NCI-H345 treated with DMSO at 0.1 percent for 48 hours (cell line): Measurements from ENCODE around the gene EVA1C.
"Not testable (repeated sequence)": the region's sequence is repeated elsewhere in the genome, so short reads cannot be mapped to it uniquely, and the experiment has no call there.

Source experiments
- DNase-seq: peaks from one replicate; lab custom pipeline; 2025; ENCODE audit not compliant: unreplicated experiment; lab: John Stamatoyannopoulos, UW

The EVA1C gene

GRCh38 chr21:32389337-32390015, 23.0 kb upstream of the EVA1C start:
- no peak for DNase-seq

DNA sequence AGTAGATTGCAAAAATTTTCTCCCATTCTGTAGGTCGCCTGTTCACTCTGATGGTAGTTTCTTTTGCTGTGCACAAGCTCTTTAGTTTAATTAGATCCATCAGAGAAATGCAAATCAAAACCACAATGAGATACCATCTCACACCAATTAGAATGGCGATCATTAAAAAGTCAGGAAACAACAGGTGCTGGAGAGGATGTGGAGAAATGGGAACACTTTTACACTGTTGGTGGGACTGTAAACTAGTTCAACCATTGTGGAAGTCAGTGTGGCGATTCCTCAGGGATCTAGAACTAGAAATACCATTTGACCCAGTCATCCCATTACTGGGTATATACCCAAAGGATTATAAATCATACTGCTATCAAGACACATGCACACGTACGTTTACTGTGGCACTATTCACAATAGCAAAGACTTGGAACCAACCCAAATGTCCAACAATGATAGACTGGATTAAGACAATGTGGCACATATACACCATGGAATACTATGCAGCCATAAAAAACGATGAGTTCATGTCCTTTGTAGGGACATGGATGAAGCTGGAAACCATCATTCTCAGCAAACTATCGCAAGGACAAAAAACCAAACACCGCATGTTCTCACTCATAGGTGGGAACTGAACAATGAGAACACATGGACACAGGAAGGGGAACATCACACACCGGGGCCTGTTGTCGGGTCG, 21.8 kb upstream of the EVA1C start:
- not testable (repeated sequence) for DNase-seq

DNA sequence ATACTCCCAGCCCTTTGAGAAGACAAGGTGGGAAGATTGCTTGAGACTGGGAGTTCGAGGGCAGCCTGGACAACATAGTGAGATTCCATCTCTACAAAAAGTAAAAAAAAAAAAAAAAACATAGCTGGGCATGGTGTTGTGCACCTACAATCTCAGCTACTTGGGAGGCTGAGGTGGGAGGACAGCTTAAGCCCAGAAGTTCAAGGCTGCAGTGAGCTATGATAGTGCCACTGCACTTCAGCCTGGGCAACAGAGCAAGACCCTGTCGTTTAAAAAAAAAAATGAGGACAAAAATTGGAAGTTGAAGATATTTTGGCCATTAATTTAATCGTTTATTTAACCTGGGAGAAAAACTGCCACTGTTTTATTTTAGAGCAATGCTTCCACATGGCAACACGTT, 20.8 kb upstream of the EVA1C start:
- DNase-seq, result no peak

DNA sequence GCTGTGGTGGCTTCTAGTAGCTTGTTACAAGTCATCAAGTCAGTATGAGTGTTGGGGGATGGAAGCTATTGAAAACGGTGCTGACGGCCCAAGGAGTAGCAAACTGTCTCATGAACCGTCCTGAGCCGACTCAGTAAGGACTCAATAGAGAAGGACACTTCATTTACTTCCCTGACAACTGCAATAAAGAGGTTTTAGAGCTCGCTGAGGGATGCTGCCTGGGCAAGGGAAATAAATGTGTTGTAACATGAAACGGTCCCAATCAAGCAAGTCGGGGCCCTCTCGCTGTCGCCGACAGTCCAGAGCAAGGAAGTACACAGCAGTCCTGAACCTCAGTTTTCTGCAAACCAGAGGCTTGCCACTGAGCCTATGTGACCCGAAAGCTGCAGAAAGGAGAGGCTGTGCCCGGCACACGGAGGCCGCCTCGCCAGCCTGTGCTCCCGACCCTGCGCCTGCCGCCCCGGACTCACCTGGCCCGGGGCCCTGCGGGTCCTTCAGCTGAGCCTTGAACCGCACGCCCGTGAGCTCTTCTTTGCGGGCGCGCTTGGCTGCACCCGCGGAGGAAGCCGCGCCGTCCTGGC, 20.1 kb upstream of the EVA1C start:
- no peak for DNase-seq

DNA sequence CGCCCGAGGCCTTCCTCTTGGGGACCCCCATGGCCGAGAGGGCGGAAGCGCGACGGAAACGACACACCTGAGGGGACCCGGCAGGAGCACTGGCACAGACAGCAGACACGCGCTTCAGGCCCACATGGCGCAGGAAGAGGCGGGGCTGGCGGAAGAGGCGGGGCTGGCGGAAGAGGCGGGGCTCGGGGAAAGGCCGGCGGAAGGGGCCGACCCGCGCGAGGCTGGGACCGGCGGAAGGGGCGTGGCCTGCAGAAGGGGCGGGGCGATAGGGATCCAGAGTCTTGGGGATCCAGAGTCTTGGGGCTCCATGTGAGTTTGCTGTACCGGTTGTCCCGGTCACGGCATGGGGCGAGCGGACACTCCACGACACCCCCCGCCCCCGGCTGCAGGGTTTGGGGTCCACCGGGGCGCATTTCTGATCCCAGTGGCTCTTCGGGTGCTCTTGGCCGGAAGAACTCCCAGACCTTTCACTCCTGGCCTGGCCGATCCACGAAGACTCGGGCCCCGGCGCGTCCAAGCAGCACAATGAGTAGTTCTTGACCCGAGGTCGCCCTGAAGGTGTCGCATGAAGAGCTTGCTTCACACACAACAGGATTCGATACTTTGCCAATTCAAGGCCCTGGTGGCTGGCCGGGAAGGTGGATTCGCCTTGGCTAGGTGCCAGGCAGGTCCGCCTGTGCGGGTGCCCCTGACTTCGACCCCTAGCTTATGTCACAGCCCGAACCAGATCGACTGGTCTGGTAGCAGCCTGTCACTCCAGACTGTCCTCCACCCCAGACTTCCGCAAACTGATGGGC, 19.4 kb upstream of the EVA1C start, which contains the start of gene URB1:
TSS of gene URB1 (minus strand) at position 133 of the 797 bp plus-strand sequence. CDS start at position 31, 102 bp downstream.
- DNase-seq, result peak; percentile 89

DNA sequence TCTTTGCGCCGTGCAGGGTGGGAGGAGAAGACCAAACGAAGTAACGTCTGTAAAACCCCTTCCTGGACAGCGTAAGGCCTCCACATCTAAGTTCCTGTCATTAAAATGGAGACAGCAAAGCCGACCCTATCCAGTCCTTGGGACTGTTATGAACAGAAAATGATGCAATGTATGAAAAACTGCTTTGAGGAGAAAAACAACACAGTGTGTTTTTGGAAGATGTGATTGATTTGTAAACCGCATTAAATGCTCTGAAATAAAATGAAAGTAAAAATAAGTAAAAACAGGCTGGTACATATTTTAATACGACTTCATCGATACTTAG, 18.9 kb upstream of the EVA1C start:
- DNase-seq, result no peak

DNA sequence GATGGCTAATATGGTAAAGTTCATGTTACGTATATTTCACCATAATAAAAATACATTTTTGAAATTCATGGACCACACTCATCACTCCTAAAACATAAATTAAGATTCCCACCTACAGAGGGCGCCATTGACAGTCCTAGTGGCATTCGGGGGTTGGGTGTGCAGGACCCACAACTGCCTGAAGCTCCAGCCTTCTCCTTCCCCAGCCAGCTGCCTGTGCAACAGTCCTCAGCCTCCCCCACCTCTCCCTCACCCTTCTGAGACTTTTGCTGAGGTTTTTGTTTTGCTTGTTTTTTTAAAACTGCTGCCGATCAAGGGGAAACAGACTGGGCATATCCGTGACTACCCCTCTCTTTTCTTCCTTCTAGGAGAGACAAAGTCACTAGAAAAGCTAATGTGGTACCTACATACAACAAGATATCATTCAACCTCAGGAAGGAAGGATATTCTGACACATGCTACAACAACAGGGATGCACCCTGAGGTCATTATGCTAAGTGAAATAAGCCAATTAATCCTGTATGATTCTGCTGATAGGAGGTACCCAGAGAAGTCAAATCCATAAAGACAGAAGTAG, 9.2 kb upstream of the EVA1C start:
- DNase-seq, result no peak

DNA sequence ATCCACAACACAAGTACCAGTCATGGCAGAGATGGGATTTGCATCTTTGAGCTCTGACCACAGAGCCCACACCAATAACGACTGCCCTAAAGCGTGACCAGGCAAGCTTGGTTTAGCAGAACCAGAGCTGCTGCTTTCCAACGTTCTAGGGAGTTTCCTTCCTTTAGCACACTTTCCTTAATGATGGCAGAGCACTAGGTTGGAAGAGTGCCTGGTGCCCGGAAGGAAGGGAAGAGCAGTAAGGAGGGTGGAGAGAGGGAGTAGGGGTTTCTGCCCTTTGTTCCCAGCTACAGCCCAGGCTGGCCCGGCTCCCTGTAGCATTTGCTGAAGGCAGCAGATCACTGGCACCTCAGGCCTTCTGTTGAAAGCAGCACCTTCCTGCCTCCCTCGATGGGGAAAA, 6.1 kb upstream of the EVA1C start:
- DNase-seq, result no peak

GRCh38 chr21:32410291-32410690, 2.2 kb upstream of the EVA1C start:
- DNase-seq, result no peak

GRCh38 chr21:32410916-32411315, 1.6 kb upstream of the EVA1C start:
- DNase-seq, result no peak

DNA sequence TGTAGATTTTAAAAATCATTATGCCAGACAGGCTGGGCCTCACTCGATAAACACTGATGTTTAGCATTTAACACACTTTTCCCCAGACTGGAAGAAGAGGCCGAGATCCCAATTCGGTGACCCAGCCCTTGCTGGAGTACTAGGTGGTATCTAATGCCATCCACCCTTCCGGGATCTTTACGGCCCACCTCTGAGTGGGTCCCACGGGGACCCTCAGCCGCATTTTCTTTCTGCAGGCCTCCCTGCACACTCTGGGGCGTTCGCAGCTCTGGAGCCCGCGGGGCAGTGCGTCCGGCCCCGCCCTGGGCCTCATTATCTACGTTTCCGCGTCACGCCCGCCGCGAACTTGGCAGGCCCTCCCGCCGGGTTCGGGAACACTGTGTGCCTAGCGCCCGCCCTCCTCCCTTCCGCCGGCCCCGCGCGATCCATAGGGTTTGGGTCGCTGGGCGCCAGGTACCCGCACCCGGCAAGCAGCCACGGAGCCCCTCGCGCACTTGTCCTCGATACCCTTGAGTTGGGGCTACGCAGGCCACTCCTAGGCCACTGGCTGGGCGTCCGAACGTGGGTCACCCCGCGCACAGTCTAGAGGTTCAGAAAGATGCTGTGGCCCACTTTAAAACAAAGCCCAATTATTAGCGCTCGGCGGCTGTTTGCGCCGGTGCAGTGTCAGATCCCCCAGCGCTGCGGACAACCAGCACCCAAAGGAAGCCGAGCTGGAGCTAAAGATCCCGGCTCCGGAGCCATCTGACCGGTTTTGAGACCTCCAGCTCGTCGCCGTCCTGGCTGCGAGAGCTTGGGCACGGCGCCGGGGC, 950 bp upstream of the EVA1C start:
- peak; percentile 45 for DNase-seq

DNA sequence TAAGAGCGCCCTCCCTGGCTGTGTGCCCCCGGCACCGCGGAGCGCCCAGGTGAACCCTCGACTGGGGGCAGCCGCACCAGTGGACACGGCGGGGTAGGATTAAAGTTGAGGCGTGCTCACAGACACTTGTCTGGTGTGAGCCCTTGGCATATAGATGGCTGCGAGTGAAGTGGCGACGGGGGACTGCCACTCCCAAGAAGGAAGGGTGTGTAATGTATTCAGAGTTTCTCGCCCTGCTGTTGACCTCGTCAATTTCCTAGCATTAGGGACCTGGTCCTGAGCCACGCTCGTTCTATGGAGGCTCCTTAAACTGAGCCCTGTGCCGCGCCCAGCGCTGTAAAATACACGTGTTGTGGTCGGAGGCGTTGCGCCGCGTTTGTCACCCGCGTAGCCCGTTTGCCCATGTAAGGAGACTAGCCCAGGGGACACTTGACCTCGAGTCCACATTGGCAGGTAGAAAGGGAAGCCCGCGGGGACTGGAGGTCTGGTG, 554 bp downstream of the EVA1C start:
- DNase-seq, result peak; percentile 43

DNA sequence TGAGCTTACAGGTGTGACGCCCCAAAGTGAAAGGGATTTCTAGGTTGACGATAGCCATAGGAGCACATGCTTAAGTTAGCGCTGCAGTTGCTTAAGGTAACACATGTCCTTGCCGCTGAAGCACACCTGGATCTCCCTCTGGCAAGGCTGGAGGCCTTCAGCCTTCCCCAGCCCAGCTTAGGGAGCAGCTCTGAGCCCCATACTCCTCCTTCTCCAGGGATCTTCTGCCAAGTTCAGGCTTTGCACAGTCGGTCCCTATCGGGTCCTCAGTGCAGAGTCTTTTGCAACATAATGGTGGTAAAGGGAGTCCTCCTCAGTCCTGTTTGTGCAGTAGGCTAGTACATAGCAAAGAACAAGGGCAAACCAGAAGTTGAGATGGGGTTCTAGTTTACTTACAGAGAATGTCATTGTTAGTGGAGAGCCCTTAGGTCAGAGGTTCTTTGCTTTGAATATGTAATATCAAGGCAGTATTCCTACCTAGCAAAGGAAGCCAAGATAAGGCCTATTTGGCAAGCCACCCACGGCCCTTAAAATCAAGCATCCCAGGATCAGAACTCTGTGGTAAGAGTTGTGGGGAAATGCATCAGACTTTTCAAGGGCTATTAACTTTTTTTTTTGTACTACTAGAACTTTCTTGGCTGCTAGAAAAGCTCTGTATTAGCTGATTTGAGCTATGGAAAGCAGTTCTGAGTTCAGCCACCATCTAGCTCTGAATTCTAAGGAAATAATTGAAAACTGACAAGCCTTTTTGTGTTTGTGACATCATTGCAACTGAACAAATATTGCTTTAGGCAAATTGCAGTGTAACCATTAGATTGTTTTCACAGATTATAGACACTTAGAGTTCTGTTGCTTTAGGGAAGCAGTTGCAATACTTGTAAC, 1.4 kb downstream of the EVA1C start:
- no peak for DNase-seq

GRCh38 chr21:32414579-32415358, 2.3 kb downstream of the EVA1C start:
- DNase-seq, result no peak

GRCh38 chr21:32415451-32416398, 3.2 kb downstream of the EVA1C start:
- no peak for DNase-seq

DNA sequence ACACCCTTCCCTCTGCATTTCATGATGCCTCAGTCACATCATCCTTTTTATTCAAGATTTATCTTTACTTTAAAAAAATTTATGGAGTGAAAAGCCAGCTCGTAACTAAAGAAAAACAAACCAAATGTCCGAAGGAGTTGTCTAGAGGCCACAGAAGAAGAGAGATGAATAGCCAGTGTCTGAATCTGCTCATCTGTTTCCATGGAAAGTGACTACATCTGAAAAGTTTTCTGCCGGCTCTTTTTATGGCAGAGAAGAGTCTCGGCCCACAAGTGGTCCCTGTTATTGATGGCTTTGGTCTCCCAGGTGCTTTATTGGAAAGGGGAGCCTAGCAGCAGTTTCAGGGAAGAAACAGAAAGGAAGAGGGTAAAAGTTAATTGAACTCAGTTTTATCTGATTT, 5.6 kb downstream of the EVA1C start:
- DNase-seq, result no peak

GRCh38 chr21:32422064-32422463, 9.6 kb downstream of the EVA1C start:
- DNase-seq, result no peak
